HCEC 1CT (cell line): ENCODE data around the gene SYNE1.
A peak's percentile ranks its signal among the peaks of the same experiment; 100 is the strongest.

ENCODE experiments used
- DNase-seq: peaks from one replicate; pipeline ENCODE4 v3.0.0-alpha.2; 2017

The SYNE1 gene

DNA sequence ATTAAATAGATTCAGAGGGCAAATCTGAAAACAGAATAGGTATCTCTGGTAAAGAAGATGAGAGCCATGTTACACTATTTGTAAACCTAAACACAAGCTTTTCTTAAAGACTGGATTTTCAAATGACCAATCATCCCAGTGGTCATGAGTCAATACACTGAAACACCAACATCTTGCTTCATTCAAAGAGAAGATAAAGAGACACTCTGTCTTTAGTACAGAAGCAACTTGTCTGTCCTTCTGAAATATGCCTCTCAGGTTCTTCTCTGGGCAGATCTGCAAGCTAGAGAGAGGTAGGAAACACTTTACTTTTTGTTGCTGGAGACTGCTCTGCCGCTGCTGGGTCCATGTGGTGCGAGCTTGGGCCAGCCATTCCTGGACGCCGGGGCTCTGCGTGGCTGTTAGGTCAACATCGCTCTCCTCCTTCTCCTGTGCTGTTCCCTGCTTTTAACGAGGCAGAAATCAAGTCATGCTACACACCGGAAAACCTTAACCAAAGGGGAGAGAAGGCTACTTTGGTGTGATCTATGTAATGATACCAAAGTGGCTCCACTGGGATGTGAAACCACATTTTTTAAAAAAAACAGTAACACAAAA is 368.2 kb downstream of the SYNE1 start:
- peak; percentile 15 for DNase-seq

DNA sequence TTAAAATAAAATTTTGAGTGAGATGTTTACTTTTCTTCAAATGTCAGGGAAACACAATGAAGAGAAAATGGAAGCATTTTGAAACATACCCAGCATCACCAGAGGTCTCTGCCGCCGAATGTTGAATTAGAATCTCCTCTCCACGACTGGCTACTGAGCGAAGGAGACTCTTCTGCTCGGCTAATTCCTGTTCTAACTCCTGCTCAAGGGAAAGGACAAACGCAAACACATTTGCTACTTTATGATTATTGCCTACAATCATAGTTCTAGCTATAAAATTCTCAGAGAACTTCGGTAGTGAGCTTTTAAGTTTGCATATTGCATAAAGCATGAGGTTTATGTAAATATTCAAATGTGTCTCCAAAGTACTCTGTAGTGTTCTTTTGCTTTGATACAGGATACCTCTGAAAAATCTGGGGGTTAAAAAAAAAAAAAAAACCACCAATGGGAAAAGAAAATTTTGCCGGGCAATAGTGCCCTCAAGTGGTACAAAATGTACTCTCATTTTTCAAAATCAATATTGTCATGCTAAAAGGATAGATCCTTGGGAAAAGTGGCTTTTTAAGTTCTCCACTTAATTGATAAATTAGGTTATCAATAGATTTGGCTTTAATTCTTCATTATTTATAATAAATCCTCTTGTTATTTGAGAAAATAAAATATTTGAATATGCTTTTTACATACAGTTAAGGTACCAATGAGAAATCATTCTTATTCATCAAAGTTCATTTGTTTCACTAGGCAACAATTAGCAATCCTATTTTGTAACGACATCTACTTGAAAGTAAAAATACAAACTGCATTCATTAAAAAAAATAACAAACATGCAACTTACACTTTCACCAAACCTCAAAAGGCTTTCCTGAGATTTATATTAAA is 369.0 kb downstream of the SYNE1 start:
- DNase-seq = peak; percentile 26

GRCh38 chr6:152265651-152266050 is 371.5 kb downstream of the SYNE1 start:
- DNase-seq = no peak

- no peak for DNase-seq
Measured at GRCh38 chr6:152263582-152263981, 373.6 kb downstream of the SYNE1 start.

- DNase-seq = no peak
Measured at GRCh38 chr6:152261179-152261578, 376.0 kb downstream of the SYNE1 start.

- no peak for DNase-seq
Measured at GRCh38 chr6:152259234-152259633, 377.9 kb downstream of the SYNE1 start.

GRCh38 chr6:152257581-152257980 is 379.6 kb downstream of the SYNE1 start:
- no peak for DNase-seq

DNA sequence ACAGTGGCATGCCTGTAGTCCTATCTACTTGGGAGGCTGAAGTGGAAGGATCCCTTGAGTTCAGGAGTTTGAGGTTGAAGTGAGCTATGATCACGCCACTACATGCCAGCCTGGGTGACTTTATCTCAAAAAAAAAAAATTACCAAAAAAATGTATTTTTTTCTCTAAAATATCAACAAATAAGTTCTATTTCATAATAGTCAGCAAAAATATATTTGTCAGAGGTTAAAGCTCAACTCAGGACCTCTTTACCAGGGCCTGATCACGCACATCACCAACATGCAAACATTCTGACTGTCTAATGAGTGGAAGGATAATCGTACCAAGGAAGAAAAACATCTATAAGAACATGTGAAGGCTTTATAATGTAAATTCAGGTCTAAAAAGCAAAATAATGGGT is 387.0 kb downstream of the SYNE1 start:
- DNase-seq = no peak

DNA sequence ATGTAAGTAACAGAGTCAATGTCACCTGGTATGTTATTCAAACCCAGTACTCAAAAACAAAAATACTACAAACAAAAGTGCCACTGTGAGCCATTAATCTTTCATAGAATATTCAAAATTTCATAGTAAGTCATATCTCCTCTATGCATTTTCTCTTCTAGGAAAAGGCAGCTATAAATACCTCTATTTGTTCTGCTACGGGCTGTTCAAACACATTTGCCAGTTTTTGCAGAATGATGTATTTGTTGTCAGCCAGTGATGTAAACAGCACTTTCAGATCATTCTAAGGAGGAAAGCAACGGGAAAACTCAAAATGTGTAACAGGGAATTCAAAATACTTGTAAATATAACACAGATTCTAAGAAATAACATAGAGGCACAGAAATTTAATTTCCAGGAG is 388.2 kb downstream of the SYNE1 start:
- DNase-seq = no peak

- peak; percentile 25 for DNase-seq
Measured at GRCh38 chr6:152246554-152247337, 390.4 kb downstream of the SYNE1 start.

- DNase-seq = no peak
Measured at GRCh38 chr6:152244998-152245630, 392.0 kb downstream of the SYNE1 start.

- DNase-seq = no peak
Measured at GRCh38 chr6:152241013-152241766, 396.0 kb downstream of the SYNE1 start.

DNA sequence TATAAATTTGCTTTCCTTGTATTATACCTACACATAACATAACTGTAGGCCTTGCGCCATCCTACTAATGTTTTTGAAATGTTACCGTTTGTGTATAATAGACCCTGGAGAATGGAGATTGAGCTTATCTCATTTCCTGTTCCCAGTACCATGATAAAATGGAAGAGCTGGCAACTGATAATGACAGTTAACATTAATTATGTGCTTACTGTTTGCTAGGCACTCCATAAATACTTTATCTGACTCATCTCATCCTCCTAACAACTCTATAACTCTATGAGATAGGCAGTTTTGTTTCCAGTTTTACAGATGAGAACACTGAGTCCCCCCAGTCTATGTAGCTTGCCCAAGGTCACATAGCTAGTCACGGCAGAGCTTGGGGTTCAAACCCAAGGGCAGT is 396.7 kb downstream of the SYNE1 start:
- no peak for DNase-seq

DNA sequence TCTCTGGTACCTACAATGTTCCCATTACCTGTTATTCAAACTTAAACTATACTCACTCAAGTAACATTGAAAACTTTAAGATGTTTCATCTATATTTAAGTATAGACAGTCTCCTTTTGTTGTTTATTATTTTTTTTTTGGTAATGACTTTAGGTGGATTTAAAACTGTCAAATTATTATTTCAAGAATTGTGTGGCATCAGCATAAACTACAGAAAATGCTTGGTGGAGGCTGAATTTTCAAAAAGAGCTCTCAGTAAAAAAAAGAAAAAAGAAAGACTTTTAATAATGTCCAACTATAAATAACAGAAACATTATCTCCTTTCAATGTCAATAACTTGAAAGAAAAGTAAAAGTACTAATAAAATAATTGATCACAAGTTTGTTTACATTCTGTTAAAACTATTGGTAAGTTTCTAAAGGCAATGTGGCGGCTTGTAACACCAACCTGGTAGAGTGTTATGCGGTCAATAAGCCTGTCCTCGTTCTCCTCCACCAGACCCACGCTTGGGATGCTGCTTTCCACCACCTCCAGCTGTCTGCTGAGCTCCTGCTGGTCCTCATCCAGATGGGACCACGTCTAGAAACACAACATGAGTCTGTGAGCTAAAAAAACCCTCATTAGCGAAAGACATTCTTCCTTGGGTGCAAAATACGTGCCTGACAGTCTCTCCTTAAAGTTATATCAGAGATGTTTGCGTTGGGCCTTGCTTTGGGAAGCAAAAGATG is 400.6 kb downstream of the SYNE1 start:
- no peak for DNase-seq

GRCh38 chr6:152233547-152234320 is 403.4 kb downstream of the SYNE1 start:
- no peak for DNase-seq

- no peak for DNase-seq
Measured at GRCh38 chr6:152232501-152233151, 404.5 kb downstream of the SYNE1 start.

DNA sequence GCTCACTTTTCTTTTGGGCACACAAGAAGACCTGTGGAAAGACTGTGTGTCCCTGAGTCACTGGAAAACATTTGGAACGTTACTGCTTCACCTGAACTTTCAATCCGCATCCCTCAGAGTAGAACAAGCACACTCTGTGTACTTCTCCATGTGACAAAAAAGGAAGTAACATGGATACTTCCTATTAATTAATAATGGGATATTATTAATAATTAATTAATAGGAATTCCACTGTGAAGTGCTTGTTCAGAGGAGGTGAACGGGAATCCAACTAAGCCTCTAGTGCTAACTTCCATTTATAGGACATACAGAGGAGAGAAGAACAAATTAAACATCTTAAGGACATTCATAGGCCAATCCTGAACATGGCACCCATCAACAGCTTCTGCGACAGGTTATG is 407.8 kb downstream of the SYNE1 start:
- no peak for DNase-seq

DNA sequence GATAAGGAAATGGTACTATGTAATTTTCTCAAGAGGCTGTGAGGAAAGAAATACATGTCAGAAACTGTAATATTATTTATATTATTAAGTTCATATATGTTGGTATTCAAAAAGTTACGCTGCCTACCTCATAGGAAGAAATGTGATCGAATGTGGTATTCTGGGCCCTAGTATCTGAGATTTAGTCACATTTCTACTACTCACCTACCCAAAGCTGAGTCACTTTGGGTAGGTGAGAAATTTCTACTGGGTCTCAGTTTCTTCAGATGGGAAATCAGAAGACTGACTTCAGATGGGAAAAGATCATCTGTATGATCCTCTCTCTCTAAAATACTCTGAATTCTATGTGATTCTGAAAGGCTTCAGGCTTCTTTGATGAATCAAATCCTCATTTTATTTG is 411.0 kb downstream of the SYNE1 start:
- no peak for DNase-seq

DNA sequence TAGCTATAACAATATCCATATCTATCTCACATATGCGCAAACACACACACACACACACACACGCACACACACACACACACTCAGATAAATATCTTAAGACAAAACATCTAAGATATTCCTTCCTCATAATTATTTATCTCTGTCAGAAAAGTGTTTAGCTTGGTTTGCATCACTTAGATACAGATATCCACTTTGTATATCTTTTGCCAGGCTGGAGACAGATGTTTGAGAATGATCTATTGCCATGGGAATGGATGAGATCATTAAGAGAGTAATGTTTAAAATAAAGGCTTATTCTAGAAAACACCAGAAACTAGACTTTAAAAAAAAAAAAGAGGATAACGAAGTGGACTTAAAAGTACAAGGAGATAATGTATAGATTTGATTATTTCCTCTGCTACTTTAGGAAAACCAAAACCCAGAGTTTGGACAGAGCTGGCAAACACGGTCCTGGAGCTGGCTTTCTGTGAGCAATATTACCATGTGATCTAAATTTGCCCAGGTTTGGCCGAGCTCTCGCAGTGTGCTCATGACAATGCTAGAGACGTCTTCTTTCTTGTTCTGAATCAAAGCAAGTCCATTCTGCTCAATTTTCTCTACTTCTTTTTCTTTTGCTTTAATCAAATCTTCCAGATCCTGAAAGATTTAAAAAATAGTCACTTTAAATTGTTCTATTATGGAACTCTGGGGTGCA is 411.8 kb downstream of the SYNE1 start:
- DNase-seq = peak; percentile 18

DNA sequence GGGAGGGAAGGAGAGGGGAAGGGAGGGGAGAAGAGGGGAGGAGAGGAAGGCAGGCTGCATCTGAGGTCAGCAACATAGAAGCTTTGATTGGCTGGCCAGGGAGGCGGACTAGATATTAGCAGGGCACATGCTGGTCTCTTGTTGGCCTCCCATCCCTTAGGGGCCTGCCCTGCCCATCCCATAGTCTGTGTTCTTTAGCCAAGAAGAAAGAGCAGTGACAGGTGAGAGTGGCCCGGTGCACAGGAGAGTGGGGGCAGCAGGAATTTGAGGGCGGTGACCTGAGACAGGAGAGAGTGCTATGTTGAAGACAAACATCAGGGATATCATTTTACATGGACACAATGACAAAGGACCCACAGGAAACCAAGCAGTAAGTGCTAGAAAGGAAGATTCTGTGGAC is 413.5 kb downstream of the SYNE1 start:
- DNase-seq = no peak
